Esophagus squamous epithelium (tissue), 4 donors: Measurements from ENCODE around the gene EVA1B.

Experiments
- POLR2A ChIP-seq, 4 donors: fragments of 450-650 bp; IDR thresholded peaks; one replicate each; pipeline ENCODE4 v1.6.1; 2017; ENCODE audit warnings: antibody characterized with exemption in 4 of 4, mild to moderate bottlenecking in 4 of 4, moderate library complexity in 3 of 4
- TF ChIP-seq, protein P1 (sequence below), 6 experiments: fragments of 450-650 bp in 4 of 6; fragments of 200-600 bp in 2 of 6; sonication (generic) in 2 of 6; IDR thresholded peaks; one replicate each; pipeline ENCODE4 v1.5.1; 2016 to 2019; ENCODE audit warnings: antibody characterized with exemption in 6 of 6, mild to moderate bottlenecking in 4 of 6, moderate library complexity in 4 of 6

DNA sequence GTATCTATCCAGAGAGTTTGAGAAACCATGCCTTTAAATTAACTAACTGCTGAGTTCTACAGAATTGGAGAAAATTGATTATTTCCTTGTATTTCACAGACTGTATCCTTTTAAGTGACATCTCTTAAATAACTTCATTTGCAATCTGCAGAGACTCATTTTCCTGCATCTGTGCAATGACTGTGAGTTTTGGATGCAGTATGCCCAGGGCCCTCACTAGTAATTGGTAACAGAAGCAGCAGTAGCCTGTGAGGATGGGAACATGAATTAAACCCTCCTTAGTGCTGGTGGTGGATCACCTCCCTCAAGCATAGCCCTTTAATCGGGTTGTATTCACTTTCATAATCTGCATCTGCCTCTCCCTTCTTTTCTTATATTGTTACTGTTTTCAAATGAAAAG lies 38.9 kb downstream of the EVA1B start:
- TF ChIP-seq, protein P1, sequence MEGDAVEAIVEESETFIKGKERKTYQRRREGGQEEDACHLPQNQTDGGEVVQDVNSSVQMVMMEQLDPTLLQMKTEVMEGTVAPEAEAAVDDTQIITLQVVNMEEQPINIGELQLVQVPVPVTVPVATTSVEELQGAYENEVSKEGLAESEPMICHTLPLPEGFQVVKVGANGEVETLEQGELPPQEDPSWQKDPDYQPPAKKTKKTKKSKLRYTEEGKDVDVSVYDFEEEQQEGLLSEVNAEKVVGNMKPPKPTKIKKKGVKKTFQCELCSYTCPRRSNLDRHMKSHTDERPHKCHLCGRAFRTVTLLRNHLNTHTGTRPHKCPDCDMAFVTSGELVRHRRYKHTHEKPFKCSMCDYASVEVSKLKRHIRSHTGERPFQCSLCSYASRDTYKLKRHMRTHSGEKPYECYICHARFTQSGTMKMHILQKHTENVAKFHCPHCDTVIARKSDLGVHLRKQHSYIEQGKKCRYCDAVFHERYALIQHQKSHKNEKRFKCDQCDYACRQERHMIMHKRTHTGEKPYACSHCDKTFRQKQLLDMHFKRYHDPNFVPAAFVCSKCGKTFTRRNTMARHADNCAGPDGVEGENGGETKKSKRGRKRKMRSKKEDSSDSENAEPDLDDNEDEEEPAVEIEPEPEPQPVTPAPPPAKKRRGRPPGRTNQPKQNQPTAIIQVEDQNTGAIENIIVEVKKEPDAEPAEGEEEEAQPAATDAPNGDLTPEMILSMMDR (IDR thresholded peaks at IDR 0.05) = no peak
- TF ChIP-seq POLR2A (IDR thresholded peaks at IDR 0.05) = no peak
